HepG2 (cell line): ENCODE data around the gene EBF3. TPM values are rescaled to one million over a fixed set of nuclear protein-coding genes. Genes with fewer than 3 reads are reported as not detected.

Experiments used
- DPF2 ChIP-seq: sonication (generic); formaldehyde crosslinking; IDR thresholded peaks from 2 replicates; pipeline ENCODE4 v1.4.0; 2020; ENCODE audit warnings: mild to moderate bottlenecking, low read depth, missing genetic modification reagents, borderline replicate concordance
- HIVEP1 ChIP-seq: sonication (generic); formaldehyde crosslinking; IDR thresholded peaks from 2 replicates; pipeline ENCODE4 v1.4.0; 2020; ENCODE audit warnings: mild to moderate bottlenecking, missing genetic modification reagents
- KMT2A ChIP-seq: sonication (generic); formaldehyde crosslinking; IDR thresholded peaks from 2 replicates; pipeline ENCODE4 v1.4.0; 2020; ENCODE audit warnings: missing genetic modification reagents
- ONECUT2 ChIP-seq: sonication (generic); formaldehyde crosslinking; IDR thresholded peaks from 2 replicates; pipeline ENCODE4 v1.4.0; 2020; ENCODE audit warnings: missing genetic modification reagents
- PTBP1 ChIP-seq: fragments of 200-400 bp; formaldehyde crosslinking; IDR thresholded peaks from 2 replicates; pipeline ENCODE4 v1.6.1; 2018; ENCODE audit warnings: low read length, low read depth; ENCODE audit not compliant: poor library complexity, severe bottlenecking
- SRSF1 ChIP-seq: fragments of 200-400 bp; formaldehyde crosslinking; optimal IDR thresholded peaks from 2 replicates; pipeline ENCODE3; 2017; ENCODE audit warnings: mild to moderate bottlenecking, low read depth, low read length, moderate library complexity
- SSRP1 ChIP-seq: IDR thresholded peaks from 2 replicates; pipeline ENCODE4 v1.6.1; 2016; ENCODE audit warnings: control low read depth
- TCF7 ChIP-seq: sonication (generic); IDR thresholded peaks from 2 replicates; pipeline ENCODE4 v1.6.1; 2016; ENCODE audit warnings: antibody characterized with exemption, low read depth
- ZNF432 ChIP-seq: sonication (generic); formaldehyde crosslinking; IDR thresholded peaks from 2 replicates; pipeline ENCODE4 v1.5.0; 2020; ENCODE audit warnings: missing genetic modification reagents, mild to moderate bottlenecking, borderline replicate concordance
- ZNF616 ChIP-seq: sonication (generic); formaldehyde crosslinking; IDR thresholded peaks from 2 replicates; pipeline ENCODE4 v1.5.0; 2020; ENCODE audit warnings: low read depth, mild to moderate bottlenecking, missing genetic modification reagents
- ZNF687 ChIP-seq: sonication (generic); formaldehyde crosslinking; IDR thresholded peaks from 2 replicates; pipeline ENCODE4 v1.5.1; 2020; ENCODE audit warnings: mild to moderate bottlenecking, missing genetic modification reagents, moderate library complexity
- ZNF772 ChIP-seq: sonication (generic); formaldehyde crosslinking; IDR thresholded peaks from 2 replicates; pipeline ENCODE4 v1.5.0; 2020; ENCODE audit warnings: mild to moderate bottlenecking, missing genetic modification reagents
- polyA plus RNA-seq, 8 experiments: library from polyadenylated mRNA; depleted of rRNA in 3 of 8; stranded (reverse) in 7 of 8; unstranded in 1 of 8; fragments of >200 nt; fragmentation: Illumina TruSeq in 4 of 8; extraction: Trizol in 4 of 8; gene quantifications; 2 replicates each; pipeline versions ENCODE4 v1.2.1 to v1.2.3, GENCODE V29; 2011 to 2016; ENCODE audit warnings: low read depth in 4 of 8, missing spikeins in 1 of 8, mixed read lengths in 1 of 8; ENCODE audit not compliant: insufficient read depth in 1 of 8
- total RNA-seq, 5 experiments: library from RNA; depleted of rRNA; stranded (reverse); fragments of >200 nt; fragmentation: Illumina TruSeq; extraction: Trizol; gene quantifications; 2 replicates each; pipeline ENCODE4 v1.2.3, GENCODE V29; 2016; ENCODE audit warnings: low read depth in 1 of 5
- TF ChIP-seq, protein P1 (sequence below): sonication (generic); formaldehyde crosslinking; IDR thresholded peaks from 2 replicates; pipeline ENCODE4 v1.4.0; 2020; ENCODE audit warnings: mild to moderate bottlenecking, missing genetic modification reagents
- TF ChIP-seq, protein P2 (sequence below): sonication (generic); formaldehyde crosslinking; IDR thresholded peaks from 2 replicates; pipeline ENCODE4 v1.4.0; 2020; ENCODE audit warnings: mild to moderate bottlenecking, missing genetic modification reagents

Gene EBF3
- total and polyA plus RNA-seq, 2 of the 13 experiments (the other 11 are each of a cell fraction or from before 2014, with no cell fraction given): not detected

DNA sequence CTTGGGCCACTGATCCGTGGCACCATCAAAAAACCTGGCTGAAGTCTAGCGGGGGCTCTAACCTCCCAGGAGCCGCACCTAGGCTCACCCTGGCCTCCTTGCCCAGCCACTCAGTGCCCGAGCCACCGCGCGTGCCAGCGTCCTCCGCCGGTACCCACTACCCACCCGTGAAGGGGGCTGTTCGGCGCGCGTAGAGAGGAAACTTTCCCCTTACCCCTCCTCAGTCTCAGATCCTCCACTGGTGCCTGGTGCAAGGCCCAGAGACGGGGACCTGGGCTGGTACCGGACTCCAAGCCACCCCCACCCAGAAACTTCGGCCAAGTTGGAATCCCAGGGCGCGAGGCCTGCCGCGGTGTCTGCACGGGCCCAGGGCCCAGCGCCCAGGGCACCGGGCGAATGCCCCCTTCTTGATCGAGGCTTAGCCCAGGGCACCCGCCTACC lies 3.5 kb upstream of the EBF3 start (continued):
- TF ChIP-seq, protein P1, sequence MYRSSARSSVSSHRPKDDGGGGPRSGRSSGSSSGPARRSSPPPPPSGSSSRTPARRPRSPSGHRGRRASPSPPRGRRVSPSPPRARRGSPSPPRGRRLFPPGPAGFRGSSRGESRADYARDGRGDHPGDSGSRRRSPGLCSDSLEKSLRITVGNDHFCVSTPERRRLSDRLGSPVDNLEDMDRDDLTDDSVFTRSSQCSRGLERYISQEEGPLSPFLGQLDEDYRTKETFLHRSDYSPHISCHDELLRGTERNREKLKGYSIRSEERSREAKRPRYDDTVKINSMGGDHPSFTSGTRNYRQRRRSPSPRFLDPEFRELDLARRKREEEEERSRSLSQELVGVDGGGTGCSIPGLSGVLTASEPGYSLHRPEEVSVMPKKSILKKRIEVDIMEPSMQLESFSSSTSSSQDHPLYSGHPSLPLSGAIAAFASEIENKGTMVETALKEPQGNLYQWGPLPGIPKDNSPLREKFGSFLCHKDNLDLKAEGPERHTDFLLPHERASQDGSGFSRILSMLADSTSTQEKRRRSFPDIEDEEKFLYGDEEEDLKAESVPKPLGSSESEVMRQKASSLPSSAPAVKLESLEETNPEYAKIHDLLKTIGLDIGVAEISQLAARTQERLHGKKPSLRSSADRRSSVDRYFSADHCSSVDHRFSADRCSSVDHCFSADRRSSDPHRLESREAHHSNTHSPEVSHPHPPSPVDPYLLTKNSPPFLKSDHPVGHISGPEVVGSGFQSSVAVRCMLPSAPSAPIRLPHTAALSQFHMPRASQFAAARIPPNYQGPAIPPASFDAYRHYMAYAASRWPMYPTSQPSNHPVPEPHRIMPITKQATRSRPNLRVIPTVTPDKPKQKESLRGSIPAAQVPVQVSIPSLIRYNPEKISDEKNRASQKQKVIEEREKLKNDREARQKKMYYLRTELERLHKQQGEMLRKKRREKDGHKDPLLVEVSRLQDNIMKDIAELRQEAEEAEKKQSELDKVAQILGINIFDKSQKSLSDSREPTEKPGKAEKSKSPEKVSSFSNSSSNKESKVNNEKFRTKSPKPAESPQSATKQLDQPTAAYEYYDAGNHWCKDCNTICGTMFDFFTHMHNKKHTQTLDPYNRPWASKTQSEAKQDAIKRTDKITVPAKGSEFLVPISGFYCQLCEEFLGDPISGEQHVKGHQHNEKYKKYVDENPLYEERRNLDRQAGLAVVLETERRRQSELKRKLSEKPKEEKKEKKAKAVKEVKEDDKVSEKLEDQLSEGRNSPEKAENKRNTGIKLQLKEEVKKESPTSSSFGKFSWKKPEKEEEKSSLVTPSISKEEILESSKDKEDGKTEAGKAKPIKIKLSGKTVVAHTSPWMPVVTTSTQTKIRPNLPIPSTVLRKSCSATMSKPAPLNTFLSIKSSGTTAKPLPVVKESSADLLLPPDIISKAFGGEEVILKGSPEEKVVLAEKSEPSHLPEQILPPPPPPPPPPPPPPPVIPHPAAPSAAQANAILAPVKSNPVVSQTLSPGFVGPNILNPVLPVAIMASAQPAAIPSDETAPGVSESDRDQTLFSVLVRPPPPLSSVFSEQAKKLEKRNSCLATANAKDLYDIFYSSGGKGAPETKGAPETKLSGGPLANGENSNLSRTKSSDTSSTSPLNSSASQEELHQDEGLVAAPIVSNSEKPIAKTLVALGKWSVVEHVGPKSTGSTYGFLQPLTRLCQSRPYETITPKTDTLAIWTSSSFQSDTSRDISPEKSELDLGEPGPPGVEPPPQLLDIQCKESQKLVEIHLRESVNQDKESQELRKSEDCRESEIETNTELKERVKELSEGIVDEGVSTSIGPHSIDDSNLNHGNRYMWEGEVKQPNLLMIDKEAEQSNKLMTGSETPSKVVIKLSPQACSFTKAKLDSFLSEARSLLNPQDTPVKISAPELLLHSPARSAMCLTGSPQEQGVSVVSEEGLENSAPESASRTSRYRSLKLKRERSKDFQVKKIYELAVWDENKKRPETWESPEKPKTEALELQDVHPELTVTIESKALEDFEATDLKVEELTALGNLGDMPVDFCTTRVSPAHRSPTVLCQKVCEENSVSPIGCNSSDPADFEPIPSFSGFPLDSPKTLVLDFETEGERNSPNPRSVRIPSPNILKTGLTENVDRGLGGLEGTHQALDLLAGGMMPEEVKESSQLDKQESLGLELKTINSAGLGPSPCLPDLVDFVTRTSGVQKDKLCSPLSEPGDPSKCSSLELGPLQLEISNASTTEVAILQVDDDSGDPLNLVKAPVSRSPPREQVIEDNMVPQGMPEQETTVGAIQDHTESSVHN (CRISPR knock-in tag): no peak
- TF ChIP-seq DPF2 (CRISPR knock-in tag) (no peak), TCF7 (no peak), PTBP1 (no peak), ZNF772 (CRISPR knock-in tag) (no peak), SRSF1 (no peak), SSRP1 (CRISPR knock-in tag) (no peak), ZNF687 (no peak), ONECUT2 (CRISPR knock-in tag) (no peak), ZNF432 (CRISPR knock-in tag) (no peak), ZNF616 (CRISPR knock-in tag) (no peak), KMT2A (CRISPR knock-in tag) (no peak), HIVEP1 (CRISPR knock-in tag) (no peak)
- TF ChIP-seq, protein P2, sequence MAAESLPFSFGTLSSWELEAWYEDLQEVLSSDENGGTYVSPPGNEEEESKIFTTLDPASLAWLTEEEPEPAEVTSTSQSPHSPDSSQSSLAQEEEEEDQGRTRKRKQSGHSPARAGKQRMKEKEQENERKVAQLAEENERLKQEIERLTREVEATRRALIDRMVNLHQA (CRISPR knock-in tag): no peak
